Measurements from ENCODE around the gene HOXB9.

The HOXB9 gene

GRCh38 chr17:48589831-48590606 lies 36.1 kb downstream of the HOXB9 start, which contains the start of gene HOXB3:
Gene HOXB3 (minus strand): TSS chr17:48590241. CDS start chr17:48552474, 37,767 bp downstream.
- Histone ChIP-seq H3K79me2 (ENCODE audit: insufficient read depth, low read length) (no peaks in the 10 kb centered on the region), H3K9ac (ENCODE audit: low read length) (no peak within 1 kb of the TSS), H4K20me1 (ENCODE audit: insufficient read depth, low read length) (no peaks in the 10 kb centered on the region), H3K36me3 (ENCODE audit: insufficient read depth, low read length) (no peaks in the 10 kb centered on the region), H3K4me3 (ENCODE audit: low read depth, low read length, poor library complexity, severe bottlenecking) (no peak within 1 kb of the TSS), H3K9me2 (ENCODE audit: low read depth, low read length) (no peaks in the 10 kb centered on the region), H3K27ac (ENCODE audit: low read depth, low read length, poor library complexity, severe bottlenecking) (no peak within 1 kb of the TSS), H3K4me1 (ENCODE audit: insufficient read depth, low read length, severe bottlenecking) (peaks cover 7% of the 10 kb centered on the region), H3K4me2 (ENCODE audit: low read length) (no peak within 1 kb of the TSS), H3K9me3 (ENCODE audit: low read length) (no peaks in the 10 kb centered on the region), H3K27me3 (ENCODE audit: insufficient read depth, low read length) (no peaks in the 10 kb centered on the region), H3F3A (ENCODE audit: insufficient read depth, low read length) (no peaks in the 10 kb centered on the region), H2AFZ (ENCODE audit: low read length) (no peak within 1 kb of the TSS)
- no peak for TF ChIP-seq EZH2 (IDR thresholded peaks at IDR 0.05; ENCODE audit: borderline replicate concordance, low read length)
- TF ChIP-seq CTCF (IDR thresholded peaks at IDR 0.05; ENCODE audit: low read length) = no peak

GRCh38 chr17:48589060-48589830 lies 36.9 kb downstream of the HOXB9 start:
- Histone ChIP-seq H3K4me2 (ENCODE audit: low read length) (no peak overlapping the region), H3K27me3 (ENCODE audit: insufficient read depth, low read length) (no peaks in the 10 kb centered on the region), H3K9ac (ENCODE audit: low read length) (no peak overlapping the region)

GRCh38 chr17:48588528-48588927 lies 37.6 kb downstream of the HOXB9 start:
- H3K4me2 ChIP-seq (ENCODE audit: low read length) = no peak overlapping the region
- H3F3A ChIP-seq (ENCODE audit: insufficient read depth, low read length) = no peaks in the 10 kb centered on the region
- H3K4me1 ChIP-seq (ENCODE audit: insufficient read depth, low read length, severe bottlenecking) = peaks cover 7% of the 10 kb centered on the region
- no peaks in the 10 kb centered on the region for H3K27me3 ChIP-seq (ENCODE audit: insufficient read depth, low read length)
- no peak overlapping the region for H3K27ac ChIP-seq (ENCODE audit: low read depth, low read length, poor library complexity, severe bottlenecking)
- H3K36me3 ChIP-seq (ENCODE audit: insufficient read depth, low read length) = no peaks in the 10 kb centered on the region
- no peaks in the 10 kb centered on the region for H3K9me3 ChIP-seq (ENCODE audit: low read length)
- H3K79me2 ChIP-seq (ENCODE audit: insufficient read depth, low read length) = no peaks in the 10 kb centered on the region
- no peak overlapping the region for H3K9ac ChIP-seq (ENCODE audit: low read length)
- no peak overlapping the region for H3K4me3 ChIP-seq (ENCODE audit: low read depth, low read length, poor library complexity, severe bottlenecking)
- no peaks in the 10 kb centered on the region for H3K9me2 ChIP-seq (ENCODE audit: low read depth, low read length)
- TF ChIP-seq CTCF (IDR thresholded peaks at IDR 0.05; ENCODE audit: low read length) (no peak), EZH2 (IDR thresholded peaks at IDR 0.05; ENCODE audit: borderline replicate concordance, low read length) (no peak)
- no peaks in the 10 kb centered on the region for H4K20me1 ChIP-seq (ENCODE audit: insufficient read depth, low read length)
- H2AFZ ChIP-seq (ENCODE audit: low read length) = no peak overlapping the region

More at GRCh38 chr17:48589060-48589830, 36.9 kb downstream of the HOXB9 start:
- Histone ChIP-seq H4K20me1 (ENCODE audit: insufficient read depth, low read length) (no peaks in the 10 kb centered on the region), H3K36me3 (ENCODE audit: insufficient read depth, low read length) (no peaks in the 10 kb centered on the region), H3K27ac (ENCODE audit: low read depth, low read length, poor library complexity, severe bottlenecking) (no peak overlapping the region), H3K4me1 (ENCODE audit: insufficient read depth, low read length, severe bottlenecking) (peaks cover 7% of the 10 kb centered on the region), H3F3A (ENCODE audit: insufficient read depth, low read length) (no peaks in the 10 kb centered on the region), H3K9me2 (ENCODE audit: low read depth, low read length) (no peaks in the 10 kb centered on the region), H3K79me2 (ENCODE audit: insufficient read depth, low read length) (no peaks in the 10 kb centered on the region), H3K9me3 (ENCODE audit: low read length) (no peaks in the 10 kb centered on the region), H2AFZ (ENCODE audit: low read length) (no peak overlapping the region), H3K4me3 (ENCODE audit: low read depth, low read length, poor library complexity, severe bottlenecking) (no peak overlapping the region)
- TF ChIP-seq EZH2 (IDR thresholded peaks at IDR 0.05; ENCODE audit: borderline replicate concordance, low read length) (no peak), CTCF (IDR thresholded peaks at IDR 0.05; ENCODE audit: low read length) (no peak)

Data from OCI-LY1 (cell line).